Motor neuron (in vitro differentiated cells): Measurements from ENCODE around the gene FBF1. TPM values are rescaled to one million over a fixed set of nuclear protein-coding genes. Genes with fewer than 3 reads are reported as not detected.

Source experiments
- ATAC-seq, 8 experiments: fragments of 200-7000 bp; cut with Tn5 transposase; replicated peaks in 6 of 8; 2 replicates each; pipeline ENCODE4 v1.8.0; 2021; ENCODE audit warnings: mild to moderate bottlenecking in 8 of 8, moderate library complexity in 8 of 8
- H3K27ac ChIP-seq, 2 donors: fragments of 250-450 bp; sonication (Bioruptor Pico); 2 replicates each; pipeline ENCODE4 v1.9.0; 2021; ENCODE audit warnings: antibody characterized with exemption in 2 of 2, mild to moderate bottlenecking in 2 of 2, moderate library complexity in 1 of 2
- H3K4me1 ChIP-seq, 2 donors: fragments of 250-450 bp; sonication (Bioruptor Pico); replicated peaks in 1 of 2; 2 replicates each; pipeline ENCODE4 v1.6.1; 2021; ENCODE audit warnings: antibody characterized with exemption in 2 of 2, mild to moderate bottlenecking in 2 of 2, moderate library complexity in 1 of 2
- H3K4me3 ChIP-seq, 5 donors: fragments of 250-450 bp; sonication (Bioruptor Pico); 2 replicates each; pipeline ENCODE4 v1.9.0; 2021; ENCODE audit warnings: antibody characterized with exemption in 5 of 5, mild to moderate bottlenecking in 5 of 5, moderate library complexity in 4 of 5
- WGBS, 10 experiments: fragments of 450-650 bp; shearing (Covaris generic); methylation state at CpG; one replicate each; pipeline ENCODE4 v1.0.0; 2022; 5-methylcytosine and 5-hydroxymethylcytosine counted together
- in situ Hi-C, 9 experiments: fragments of 400-800 bp; cut with MboI; loops; one replicate each; pipeline ENCODE4 v1.15.0; 2021; ENCODE audit warnings: low sequenced_read_pairs in 9 of 9, low pct_unique_long_range_greater_than_20kb in 2 of 9; ENCODE audit not compliant: unreplicated experiment in 9 of 9
- total RNA-seq, 8 experiments: library from RNA; unstranded; fragments of 300-600 nt; gene quantifications; 2 replicates each; pipeline versions ENCODE4 v1.2.3 to v1.2.4, GENCODE V29; 2022

Gene FBF1
- total RNA-seq, 8 experiments from 2014 or later, result 4.8 to 14.7 (median 7.6) TPM

- ATAC-seq, result peak in 2 of 8 experiments; percentile 2
- no peaks in the 10 kb centered on the region for H3K4me1 ChIP-seq
- H3K4me3 ChIP-seq, result no peak overlapping the region
- 100% methylated on average over 1 of the region's 31 CpGs; no CpG with 5 or more reads in 7 of the 10 experiments for WGBS, 10 experiments
- H3K27ac ChIP-seq, result no peak overlapping the region
- in situ Hi-C loops, result loop anchor here in 1 of 9 experiments (25.0 kb wide), 1 partner anchor 369 kb away; no protein-coding TSS in a partner anchor
These were observed 22.9 kb downstream of the FBF1 start for GRCh38 chr17:75917917-75918445.

GRCh38 chr17:75917141-75917916 is 23.5 kb downstream of the FBF1 start:
- Histone ChIP-seq H3K27ac (no peak overlapping the region), H3K4me3 (no peak overlapping the region), H3K4me1 (no peaks in the 10 kb centered on the region)
- ATAC-seq, result peak in 2 of 8 experiments; percentile 5 to 16
- 90 to 96% (median 94%) methylated on average over 4 to 9 of the region's 23 CpGs; no CpG with 5 or more reads in 5 of the 10 experiments for WGBS, 10 experiments
- in situ Hi-C loops, result loop anchor here in 1 of 9 experiments (25.0 kb wide), 1 partner anchor 370 kb away; no protein-coding TSS in a partner anchor

- in situ Hi-C loops, result loop anchor here in 1 of 9 experiments (25.0 kb wide), 1 partner anchor 372 kb away; no protein-coding TSS in a partner anchor
- WGBS, 10 experiments, result 80 to 100% (median 100%) methylated on average over 1 to 5 of the region's 8 CpGs; no CpG with 5 or more reads in 2 of the 10 experiments
These were observed 25.6 kb downstream of the FBF1 start for GRCh38 chr17:75915268-75915667.

GRCh38 chr17:75914643-75915267 is 26.1 kb downstream of the FBF1 start:
- in situ Hi-C loops, result loop anchor here in 1 of 9 experiments (25.0 kb wide), 1 partner anchor 373 kb away; no protein-coding TSS in a partner anchor
- H3K4me1 ChIP-seq, result no peaks in the 10 kb centered on the region
- no peak overlapping the region for H3K27ac ChIP-seq
- peak in 6 of 8 experiments; percentile 10 to 88 (median 25) for ATAC-seq
- no peak overlapping the region for H3K4me3 ChIP-seq
- 83 to 100% (median 99%) methylated on average over 1 to 11 of the region's 34 CpGs; no CpG with 5 or more reads in 4 of the 10 experiments for WGBS, 10 experiments

More at GRCh38 chr17:75915268-75915667, 25.6 kb downstream of the FBF1 start:
- Histone ChIP-seq H3K4me1 (no peaks in the 10 kb centered on the region), H3K4me3 (no peak overlapping the region), H3K27ac (no peak overlapping the region)
- peak in 3 of 8 experiments; percentile 10 to 35 (median 24) for ATAC-seq

- in situ Hi-C loops, result loop anchor here in 1 of 9 experiments (25.0 kb wide), 1 partner anchor 374 kb away; no protein-coding TSS in a partner anchor
- Histone ChIP-seq H3K4me3 (no peak overlapping the region), H3K27ac (no peak overlapping the region), H3K4me1 (no peaks in the 10 kb centered on the region)
- ATAC-seq, result no peak
- 79 to 100% (median 83%) methylated on average over 1 to 12 of the region's 32 CpGs; no CpG with 5 or more reads in 5 of the 10 experiments for whole genome bisulfite sequencing, 10 experiments
These were observed 27.2 kb downstream of the FBF1 start for GRCh38 chr17:75913537-75914210.

- H3K4me1 ChIP-seq, result no peaks in the 10 kb centered on the region
- 40 to 100% (median 78%) methylated on average over 1 to 4 of the region's 6 CpGs; no CpG with 5 or more reads in 3 of the 10 experiments for WGBS, 10 experiments
- no peak for ATAC-seq
- no peak overlapping the region for H3K4me3 ChIP-seq
- in situ Hi-C loops, result loop anchor here in 1 of 9 experiments (25.0 kb wide), 1 partner anchor 377 kb away; no protein-coding TSS in a partner anchor
- no peak overlapping the region for H3K27ac ChIP-seq
These were observed 30.1 kb downstream of the FBF1 start for GRCh38 chr17:75910699-75911098.

GRCh38 chr17:75909812-75910274 is 31.0 kb downstream of the FBF1 start:
- in situ Hi-C loops, result loop anchor here in 1 of 9 experiments (25.0 kb wide), 1 partner anchor 377 kb away; no protein-coding TSS in a partner anchor
- peak in 5 of 8 experiments; percentile 13 to 61 (median 33) for ATAC-seq
- peaks cover 0 to 5% of the 10 kb centered on the region in 2 donors for H3K4me1 ChIP-seq
- H3K4me3 ChIP-seq, result no peak overlapping the region
- 0 to 93% (median 63%) methylated on average over 1 to 5 of the region's 11 CpGs; no CpG with 5 or more reads in 4 of the 10 experiments for WGBS, 10 experiments
- H3K27ac ChIP-seq, result no peak overlapping the region

GRCh38 chr17:75909051-75909811 is 31.6 kb downstream of the FBF1 start:
- H3K4me3 ChIP-seq, result no peak overlapping the region
- no peak overlapping the region for H3K27ac ChIP-seq
- H3K4me1 ChIP-seq, result peaks cover 0 to 5% of the 10 kb centered on the region in 2 donors
- in situ Hi-C loops, result loop anchor here in 1 of 9 experiments (25.0 kb wide), 1 partner anchor 378 kb away; no protein-coding TSS in a partner anchor
- ATAC-seq, result no peak
- WGBS, 10 experiments, result 30 to 100% (median 72%) methylated on average over 1 to 6 of the region's 14 CpGs; no CpG with 5 or more reads in 1 of the 10 experiments

GRCh38 chr17:75908201-75908600 is 32.6 kb downstream of the FBF1 start:
- ATAC-seq, result peak in 2 of 8 experiments; percentile 6 to 12
- Histone ChIP-seq H3K4me1 (peaks cover 8 to 11% of the 10 kb centered on the region in 2 donors), H3K27ac (no peak overlapping the region), H3K4me3 (no peak overlapping the region)
- 0 to 100% (median 31%) methylated on average over 1 to 5 of the region's 6 CpGs; no CpG with 5 or more reads in 4 of the 10 experiments for WGBS, 10 experiments
- in situ Hi-C loops, result loop anchor here in 1 of 9 experiments (25.0 kb wide), 1 partner anchor 379 kb away; no protein-coding TSS in a partner anchor

- H3K27ac ChIP-seq, result no peak overlapping the region
- H3K4me1 ChIP-seq, result peaks cover 9 to 11% of the 10 kb centered on the region in 2 donors
- no peak overlapping the region for H3K4me3 ChIP-seq
- 33 to 100% (median 95%) methylated on average over 1 to 7 of the region's 10 CpGs; no CpG with 5 or more reads in 1 of the 10 experiments for WGBS, 10 experiments
- ATAC-seq, result no peak
- in situ Hi-C loops, result loop anchor here in 1 of 9 experiments (25.0 kb wide), 1 partner anchor 381 kb away; no protein-coding TSS in a partner anchor
These were observed 34.5 kb downstream of the FBF1 start for GRCh38 chr17:75906143-75906884.
